Tibial nerve (tissue), 4 donors: ENCODE measurements around the gene SKI.

Experiments
- CTCF ChIP-seq, 5 experiments: fragments of 200-600 bp in 3 of 5; fragments of 450-650 bp in 2 of 5; sonication (generic) in 3 of 5; IDR thresholded peaks; one replicate each; pipeline ENCODE4 v1.5.1; 2016 to 2019; ENCODE audit warnings: antibody characterized with exemption in 5 of 5, mild to moderate bottlenecking in 3 of 5, moderate library complexity in 2 of 5
- EP300 ChIP-seq, 2 donors: sonication (generic); formaldehyde crosslinking; IDR thresholded peaks; one replicate each; pipeline ENCODE4 v1.6.1; 2017; ENCODE audit warnings: antibody characterized with exemption in 2 of 2, mild to moderate bottlenecking in 1 of 2
- POLR2A ChIP-seq, 2 donors: fragments of 450-650 bp; IDR thresholded peaks; one replicate each; pipeline ENCODE4 v1.6.1; 2017; ENCODE audit warnings: antibody characterized with exemption in 2 of 2, mild to moderate bottlenecking in 2 of 2, moderate library complexity in 2 of 2

GRCh38 chr1:2272686-2273400, 44.7 kb downstream of the SKI start:
- TF ChIP-seq CTCF (IDR thresholded peaks at IDR 0.05) (no peak), POLR2A (IDR thresholded peaks at IDR 0.05) (no peak), EP300 (IDR thresholded peaks at IDR 0.05) (no peak)
